Progenitor cell of endocrine pancreas (in vitro differentiated cells): ENCODE measurements around the gene CPLX1. TPM values are rescaled to one million over a fixed set of nuclear protein-coding genes. Genes with fewer than 3 reads are reported as not detected.

Experiments
- DNase-seq: peaks from one replicate; pipeline ENCODE4 v3.0.0; 2021; ENCODE audit warnings: low spot score; ENCODE audit not compliant: unreplicated experiment
- H3K27ac Mint-ChIP-seq: 2 replicates; pipeline ENCODE4 v1.8.0; 2021; ENCODE audit warnings: mild to moderate bottlenecking, moderate library complexity, mixed read lengths
- H3K27me3 Mint-ChIP-seq: 2 replicates; pipeline ENCODE4 v1.8.0; 2021; ENCODE audit warnings: mixed read lengths
- H3K36me3 Mint-ChIP-seq: 2 replicates; pipeline ENCODE4 v1.8.0; 2022; ENCODE audit warnings: mixed read lengths; ENCODE audit not compliant: insufficient read depth
- H3K4me1 Mint-ChIP-seq: 2 replicates; pipeline ENCODE4 v1.8.0; 2021; ENCODE audit warnings: low read depth, mixed read lengths
- H3K4me3 Mint-ChIP-seq: 2 replicates; pipeline ENCODE4 v1.8.0; 2021; ENCODE audit warnings: low read depth, mild to moderate bottlenecking, moderate library complexity, mixed read lengths
- H3K9me3 Mint-ChIP-seq: 2 replicates; pipeline ENCODE4 v1.8.0; 2021; ENCODE audit warnings: low read depth, mixed read lengths
- CTCF ChIP-seq: fragments of 200-600 bp; sonication (generic); IDR thresholded peaks from one replicate; pipeline ENCODE4 v1.5.0; 2021; ENCODE audit warnings: antibody characterized with exemption, mild to moderate bottlenecking; ENCODE audit not compliant: unreplicated experiment
- total RNA-seq: library from RNA; stranded (reverse); gene quantifications from 2 replicates; pipeline ENCODE4 v1.2.1, GENCODE V29; 2021

The CPLX1 gene
- total RNA-seq, 1 donor from 2014 or later, result 1.4 TPM

GRCh38 chr4:772118-772517, 53.8 kb downstream of the CPLX1 start:
- no peak for TF ChIP-seq CTCF
- Mint-ChIP-seq H3K27me3 (no peaks in the 10 kb centered on the region), H3K36me3 (peaks cover 36% of the 10 kb centered on the region), H3K27ac (no peak overlapping the region), H3K4me3 (no peak overlapping the region), H3K9me3 (peaks cover 3% of the 10 kb centered on the region), H3K4me1 (peaks cover 4% of the 10 kb centered on the region)
- no peak for DNase-seq

- DNase-seq, result no peak
- Mint-ChIP-seq H3K4me3 (no peak overlapping the region), H3K36me3 (peaks cover 32% of the 10 kb centered on the region), H3K9me3 (peaks cover 3% of the 10 kb centered on the region), H3K4me1 (peaks cover 3% of the 10 kb centered on the region), H3K27me3 (no peaks in the 10 kb centered on the region), H3K27ac (no peak overlapping the region)
- TF ChIP-seq CTCF, result no peak
Observed at GRCh38 chr4:771464-771863, 54.5 kb downstream of the CPLX1 start.

GRCh38 chr4:770022-770421, 55.9 kb downstream of the CPLX1 start:
- peaks cover 3% of the 10 kb centered on the region for H3K4me1 Mint-ChIP-seq
- H3K4me3 Mint-ChIP-seq, result no peak overlapping the region
- peaks cover 32% of the 10 kb centered on the region for H3K36me3 Mint-ChIP-seq
- DNase-seq, result no peak
- H3K27me3 Mint-ChIP-seq, result no peaks in the 10 kb centered on the region
- no peak for TF ChIP-seq CTCF
- no peaks in the 10 kb centered on the region for H3K9me3 Mint-ChIP-seq
- H3K27ac Mint-ChIP-seq, result peak overlapping the region; percentile 77

GRCh38 chr4:769511-769910, 56.4 kb downstream of the CPLX1 start:
- DNase-seq, result no peak
- H3K27me3 Mint-ChIP-seq, result no peaks in the 10 kb centered on the region
- H3K9me3 Mint-ChIP-seq, result no peaks in the 10 kb centered on the region
- peaks cover 2% of the 10 kb centered on the region for H3K4me1 Mint-ChIP-seq
- H3K4me3 Mint-ChIP-seq, result no peak overlapping the region
- peaks cover 32% of the 10 kb centered on the region for H3K36me3 Mint-ChIP-seq
- no peak for TF ChIP-seq CTCF
- peak overlapping the region; percentile 77 for H3K27ac Mint-ChIP-seq

GRCh38 chr4:768995-769394, 56.9 kb downstream of the CPLX1 start:
- Mint-ChIP-seq H3K36me3 (peaks cover 27% of the 10 kb centered on the region), H3K4me3 (no peak overlapping the region), H3K4me1 (peaks cover 2% of the 10 kb centered on the region), H3K27me3 (no peaks in the 10 kb centered on the region), H3K9me3 (no peaks in the 10 kb centered on the region), H3K27ac (no peak overlapping the region)
- TF ChIP-seq CTCF, result no peak
- no peak for DNase-seq

- no peak for TF ChIP-seq CTCF
- no peak overlapping the region for H3K4me3 Mint-ChIP-seq
- no peaks in the 10 kb centered on the region for H3K9me3 Mint-ChIP-seq
- no peaks in the 10 kb centered on the region for H3K27me3 Mint-ChIP-seq
- H3K4me1 Mint-ChIP-seq, result peaks cover 2% of the 10 kb centered on the region
- H3K36me3 Mint-ChIP-seq, result peaks cover 31% of the 10 kb centered on the region
- no peak overlapping the region for H3K27ac Mint-ChIP-seq
- no peak for DNase-seq
Observed at GRCh38 chr4:768076-768475, 57.9 kb downstream of the CPLX1 start.
